WERI-Rb-1 (cell line): ENCODE data around the gene GABRG3.
"Not testable (repeated sequence)": the region's sequence is repeated elsewhere in the genome, so short reads cannot be mapped to it uniquely, and the experiment has no call there.

Experiments used
- DNase-seq: peaks from one replicate; pipeline ENCODE4 v3.0.0-alpha.2; 2020
- H3K27ac ChIP-seq: fragments of 250-450 bp; sonication (Bioruptor Pico); 2 replicates; pipeline ENCODE4 v1.5.1; 2020; ENCODE audit warnings: mild to moderate bottlenecking, moderate library complexity
- H3K27me3 ChIP-seq: fragments of 250-450 bp; sonication (Bioruptor Pico); 2 replicates; pipeline ENCODE4 v1.5.1; 2021; ENCODE audit warnings: mild to moderate bottlenecking, low read depth, moderate library complexity; ENCODE audit not compliant: insufficient read depth, severe bottlenecking
- H3K36me3 ChIP-seq: fragments of 250-450 bp; sonication (Bioruptor Pico); 2 replicates; pipeline ENCODE4 v1.5.1; 2020; ENCODE audit warnings: mild to moderate bottlenecking, moderate library complexity
- H3K4me3 ChIP-seq: 2 replicates; pipeline ENCODE4 v1.5.1; 2011; ENCODE audit warnings: low read depth, mild to moderate bottlenecking, control low read depth, low read length
- H3K9me3 ChIP-seq: fragments of 250-450 bp; sonication (Bioruptor Pico); 2 replicates; pipeline ENCODE4 v1.5.1; 2021; ENCODE audit warnings: mild to moderate bottlenecking, moderate library complexity; ENCODE audit not compliant: severe bottlenecking
- TF ChIP-seq, protein P1 (sequence below): IDR thresholded peaks from 2 replicates; pipeline ENCODE4 v1.5.1; 2011; ENCODE audit warnings: low read depth, mild to moderate bottlenecking, control low read depth, inconsistent platforms, low read length

The GABRG3 gene

DNA sequence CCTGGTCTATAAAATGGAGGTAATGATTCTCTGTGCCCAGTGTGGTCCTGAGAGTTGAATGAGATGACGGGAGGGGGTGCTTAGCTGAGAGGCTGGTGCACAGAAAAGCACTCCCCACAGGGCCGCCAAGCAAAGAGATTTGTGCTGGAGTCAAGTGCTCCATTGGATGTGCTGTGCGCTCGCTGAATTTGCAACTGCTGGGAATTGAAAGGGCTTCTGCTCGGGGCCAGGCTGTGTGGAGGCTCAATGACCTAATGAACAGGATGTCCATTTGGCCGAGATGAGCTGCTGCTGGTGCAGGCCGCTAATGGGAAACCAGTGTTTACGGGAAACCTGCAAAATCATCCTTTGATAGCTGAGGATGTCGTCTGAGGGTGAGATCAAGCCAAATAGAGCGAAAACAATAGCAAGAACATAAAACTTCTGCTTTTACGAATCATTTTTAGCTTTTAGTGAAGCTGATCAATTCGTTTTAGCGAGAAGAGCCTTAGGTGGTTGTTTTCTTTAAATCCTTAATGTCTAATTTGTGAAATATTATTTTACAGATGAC lies 211.7 kb downstream of the GABRG3 start:
- DNase-seq = no peak
- Histone ChIP-seq H3K4me3 (no peak overlapping the region), H3K9me3 (no peaks in the 10 kb centered on the region), H3K27ac (no peak overlapping the region), H3K36me3 (no peaks in the 10 kb centered on the region), H3K27me3 (no peaks in the 10 kb centered on the region)
- TF ChIP-seq, protein P1, sequence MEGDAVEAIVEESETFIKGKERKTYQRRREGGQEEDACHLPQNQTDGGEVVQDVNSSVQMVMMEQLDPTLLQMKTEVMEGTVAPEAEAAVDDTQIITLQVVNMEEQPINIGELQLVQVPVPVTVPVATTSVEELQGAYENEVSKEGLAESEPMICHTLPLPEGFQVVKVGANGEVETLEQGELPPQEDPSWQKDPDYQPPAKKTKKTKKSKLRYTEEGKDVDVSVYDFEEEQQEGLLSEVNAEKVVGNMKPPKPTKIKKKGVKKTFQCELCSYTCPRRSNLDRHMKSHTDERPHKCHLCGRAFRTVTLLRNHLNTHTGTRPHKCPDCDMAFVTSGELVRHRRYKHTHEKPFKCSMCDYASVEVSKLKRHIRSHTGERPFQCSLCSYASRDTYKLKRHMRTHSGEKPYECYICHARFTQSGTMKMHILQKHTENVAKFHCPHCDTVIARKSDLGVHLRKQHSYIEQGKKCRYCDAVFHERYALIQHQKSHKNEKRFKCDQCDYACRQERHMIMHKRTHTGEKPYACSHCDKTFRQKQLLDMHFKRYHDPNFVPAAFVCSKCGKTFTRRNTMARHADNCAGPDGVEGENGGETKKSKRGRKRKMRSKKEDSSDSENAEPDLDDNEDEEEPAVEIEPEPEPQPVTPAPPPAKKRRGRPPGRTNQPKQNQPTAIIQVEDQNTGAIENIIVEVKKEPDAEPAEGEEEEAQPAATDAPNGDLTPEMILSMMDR = no peak

DNA sequence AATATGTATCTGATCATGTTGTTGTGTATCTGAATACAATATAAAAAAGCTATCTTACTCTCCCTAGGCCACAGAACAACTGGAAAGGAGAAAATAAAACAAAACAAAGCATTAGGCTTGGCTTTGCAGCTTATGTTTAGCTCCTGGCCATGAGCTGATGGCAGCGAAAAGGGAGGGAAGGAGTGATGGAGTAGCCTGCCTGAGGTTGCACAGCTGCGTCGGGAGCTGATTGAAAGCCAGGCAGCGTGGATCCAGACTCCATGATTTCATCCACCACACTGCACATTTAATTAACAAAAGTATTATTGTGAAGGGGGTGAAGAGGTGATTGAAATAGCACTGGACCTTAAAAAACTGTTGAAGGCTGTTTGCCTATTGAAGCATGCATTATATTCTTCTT lies 212.2 kb downstream of the GABRG3 start:
- Histone ChIP-seq H3K9me3 (no peaks in the 10 kb centered on the region), H3K4me3 (no peak overlapping the region), H3K36me3 (no peaks in the 10 kb centered on the region), H3K27me3 (no peaks in the 10 kb centered on the region), H3K27ac (no peak overlapping the region)
- no peak for DNase-seq
- TF ChIP-seq, protein P1 = no peak

DNA sequence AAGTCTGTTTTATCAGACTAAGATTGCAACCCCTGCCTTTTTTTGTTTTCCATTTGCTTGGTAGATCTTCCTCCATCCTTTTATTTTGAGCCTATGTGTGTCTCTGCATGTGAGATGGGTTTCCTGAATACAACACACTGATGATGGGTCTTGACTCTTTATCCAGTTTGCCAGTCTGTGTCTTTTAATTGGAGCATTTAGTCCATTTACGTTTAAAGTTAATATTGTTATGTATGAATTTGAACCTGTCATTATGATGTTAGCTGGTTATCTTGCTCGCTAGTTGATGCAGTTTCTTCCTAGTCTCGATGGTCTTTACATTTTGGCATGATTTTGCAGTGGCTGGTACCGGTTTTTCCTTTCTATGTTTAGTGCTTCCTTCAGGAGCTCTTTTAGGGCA lies 220.5 kb downstream of the GABRG3 start:
- H3K36me3 ChIP-seq, H3K9me3 ChIP-seq, H3K27me3 ChIP-seq, H3K27ac ChIP-seq, DNase-seq, H3K4me3 ChIP-seq: not testable (repeated sequence)

DNA sequence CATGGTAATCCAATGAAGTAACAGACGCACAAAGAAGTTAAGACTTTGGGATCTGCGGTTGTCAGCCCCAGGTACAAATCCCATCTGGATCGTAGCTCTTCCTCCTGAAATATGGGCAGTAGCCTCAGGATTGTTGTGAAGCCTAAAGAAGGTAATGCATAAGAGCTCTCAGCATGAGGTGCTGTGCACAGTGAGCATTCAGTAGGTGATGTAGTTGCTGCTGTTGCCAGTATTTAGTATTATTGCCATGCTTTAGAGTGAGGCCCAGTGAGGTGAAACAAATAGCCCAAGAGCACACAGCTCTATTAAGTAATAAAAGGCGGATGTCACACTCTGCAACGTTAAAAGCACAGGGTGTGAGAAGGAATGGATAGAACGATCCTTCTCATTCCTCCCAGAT lies 225.7 kb downstream of the GABRG3 start:
- no peaks in the 10 kb centered on the region for H3K36me3 ChIP-seq
- no peaks in the 10 kb centered on the region for H3K27me3 ChIP-seq
- DNase-seq = peak; percentile 56
- no peaks in the 10 kb centered on the region for H3K9me3 ChIP-seq
- TF ChIP-seq, protein P1 = peak; percentile 21; the same call in 1 of the 2 replicates
- no peak overlapping the region for H3K4me3 ChIP-seq
- H3K27ac ChIP-seq = peak overlapping the region; percentile 68

DNA sequence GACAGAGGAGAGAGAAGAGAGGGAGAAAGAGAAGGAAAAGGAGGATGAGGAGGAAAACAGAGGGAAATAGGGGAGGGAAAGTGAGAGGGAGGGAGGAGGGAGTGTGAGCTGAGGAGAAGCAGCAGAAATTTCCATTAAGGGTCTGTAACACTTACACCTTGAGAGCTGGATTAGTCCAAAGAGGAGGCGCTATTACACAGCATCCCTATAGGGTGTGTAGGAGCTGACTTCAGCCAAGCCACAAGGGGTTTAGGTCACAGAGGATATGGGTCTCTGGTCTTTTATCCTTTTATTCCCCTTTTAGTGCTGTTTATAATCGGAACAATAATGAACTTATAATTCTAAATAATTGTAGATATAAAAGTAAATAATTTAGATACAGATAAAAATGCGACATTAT lies 230.4 kb downstream of the GABRG3 start:
- no peak for DNase-seq
- H3K9me3 ChIP-seq = no peaks in the 10 kb centered on the region
- no peaks in the 10 kb centered on the region for H3K27me3 ChIP-seq
- TF ChIP-seq, protein P1 = peak; percentile 30; the same call in 1 of the 2 replicates
- H3K36me3 ChIP-seq = no peaks in the 10 kb centered on the region
- H3K4me3 ChIP-seq = no peak overlapping the region
- H3K27ac ChIP-seq = no peak overlapping the region

DNA sequence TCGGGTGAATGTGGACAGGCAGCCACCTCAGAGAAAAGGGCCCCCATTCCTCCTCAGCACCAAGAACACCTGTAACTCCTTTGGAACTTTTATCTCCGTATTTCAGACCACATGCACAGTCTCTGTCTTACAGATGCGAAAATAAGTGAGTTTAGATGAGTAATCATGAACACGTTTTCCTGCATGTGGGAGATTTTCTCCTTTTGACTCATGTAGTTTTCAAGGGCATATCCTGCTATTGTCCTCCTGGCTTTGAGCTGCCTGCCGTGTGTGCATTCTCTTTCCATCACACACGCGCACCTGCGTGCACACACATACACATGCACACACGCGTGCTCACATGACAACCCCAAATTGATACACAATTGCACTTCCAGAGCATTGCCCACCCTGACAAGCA lies 239.2 kb downstream of the GABRG3 start:
- H3K27me3 ChIP-seq = no peaks in the 10 kb centered on the region
- peaks cover 4% of the 10 kb centered on the region for H3K9me3 ChIP-seq
- TF ChIP-seq, protein P1 = no peak
- no peak overlapping the region for H3K4me3 ChIP-seq
- H3K27ac ChIP-seq = no peak overlapping the region
- no peaks in the 10 kb centered on the region for H3K36me3 ChIP-seq
- DNase-seq = no peak
